Hepatocyte (in vitro differentiated cells): Measurements from ENCODE around the gene APBA3. TPM values are rescaled to one million over a fixed set of nuclear protein-coding genes. Genes with fewer than 3 reads are reported as not detected.

Experiments
- DNase-seq: peaks from one replicate; pipeline ENCODE4 v3.0.0-alpha.2; 2016; ENCODE audit warnings: low spot score
- H2AFZ ChIP-seq: fragments of 200-600 bp; sonication (generic); 2 replicates; pipeline ENCODE4 v1.6.0; 2016; ENCODE audit warnings: antibody characterized with exemption, mild to moderate bottlenecking
- H3K27ac ChIP-seq: fragments of 200-600 bp; sonication (generic); 2 replicates; pipeline ENCODE4 v1.5.1; 2016; ENCODE audit warnings: mild to moderate bottlenecking
- H3K27me3 ChIP-seq: fragments of 200-600 bp; sonication (generic); 2 replicates; pipeline ENCODE4 v1.6.1; 2016
- H3K36me3 ChIP-seq: fragments of 200-600 bp; sonication (generic); replicated peaks from 2 replicates; pipeline ENCODE4 v1.5.1; 2016; ENCODE audit warnings: low read depth; ENCODE audit not compliant: insufficient read depth
- H3K4me1 ChIP-seq: fragments of 200-600 bp; sonication (generic); 2 replicates; pipeline ENCODE4 v1.5.1; 2016; ENCODE audit warnings: mild to moderate bottlenecking, moderate library complexity; ENCODE audit not compliant: insufficient read depth
- H3K4me2 ChIP-seq: fragments of 200-600 bp; sonication (generic); 2 replicates; pipeline ENCODE4 v1.6.0; 2016
- H3K4me3 ChIP-seq: fragments of 200-600 bp; sonication (generic); 2 replicates; pipeline ENCODE4 v1.5.1; 2016; ENCODE audit warnings: mild to moderate bottlenecking
- H3K79me2 ChIP-seq: fragments of 200-600 bp; sonication (generic); 2 replicates; pipeline ENCODE4 v1.6.0; 2017; ENCODE audit warnings: mild to moderate bottlenecking
- H3K9me2 ChIP-seq: fragments of 200-600 bp; sonication (generic); replicated peaks from 2 replicates; pipeline ENCODE4 v1.6.0; 2017; ENCODE audit warnings: mild to moderate bottlenecking; ENCODE audit not compliant: insufficient read depth
- H3K9me3 ChIP-seq: fragments of 200-600 bp; sonication (generic); 2 replicates; pipeline ENCODE4 v1.5.1; 2016; ENCODE audit warnings: low read depth, mild to moderate bottlenecking
- H4K20me1 ChIP-seq: fragments of 200-600 bp; sonication (generic); 2 replicates; pipeline ENCODE4 v1.6.0; 2016; ENCODE audit warnings: mild to moderate bottlenecking; ENCODE audit not compliant: insufficient read depth, poor library complexity, severe bottlenecking
- EZH2 ChIP-seq: fragments of 200-600 bp; sonication (generic); IDR thresholded peaks from 2 replicates; pipeline ENCODE4 v1.6.1; 2016; ENCODE audit warnings: antibody characterized with exemption, mild to moderate bottlenecking, borderline replicate concordance
- EZH2phosphoT487 ChIP-seq: fragments of 200-600 bp; sonication (generic); IDR thresholded peaks from one replicate; pipeline ENCODE4 v1.6.1; 2018; ENCODE audit warnings: antibody characterized with exemption, mild to moderate bottlenecking, low read depth, moderate library complexity; ENCODE audit not compliant: unreplicated experiment, severe bottlenecking
- WGBS: methylation state at CpG from one replicate; pipeline ENCODE4 v1.1.6; 2016; ENCODE audit warnings: low lambda C conversion rate; ENCODE audit errors: missing lambda C conversion rate; 5-methylcytosine and 5-hydroxymethylcytosine counted together
- polyA plus RNA-seq: library from polyadenylated mRNA; unstranded; fragments of >200 nt; fragmentation: Nextera tagmentation; extraction: Ambion mirVana; gene quantifications from 2 replicates; pipeline ENCODE4 v1.2.1, GENCODE V29; 2016
- total RNA-seq: library from RNA; depleted of rRNA; stranded (reverse); fragments of >200 nt; gene quantifications from 2 replicates; pipeline ENCODE4 v1.2.3, GENCODE V29; 2014
- TF ChIP-seq, protein P1 (sequence below): fragments of 200-600 bp; sonication (generic); IDR thresholded peaks from 2 replicates; pipeline ENCODE4 v1.5.1; 2016; ENCODE audit warnings: antibody characterized with exemption, mild to moderate bottlenecking; ENCODE audit not compliant: poor library complexity

APBA3 gene
- total and polyA plus RNA-seq, 2 experiments from 2014 or later: 20.7 to 25.5 TPM

DNA sequence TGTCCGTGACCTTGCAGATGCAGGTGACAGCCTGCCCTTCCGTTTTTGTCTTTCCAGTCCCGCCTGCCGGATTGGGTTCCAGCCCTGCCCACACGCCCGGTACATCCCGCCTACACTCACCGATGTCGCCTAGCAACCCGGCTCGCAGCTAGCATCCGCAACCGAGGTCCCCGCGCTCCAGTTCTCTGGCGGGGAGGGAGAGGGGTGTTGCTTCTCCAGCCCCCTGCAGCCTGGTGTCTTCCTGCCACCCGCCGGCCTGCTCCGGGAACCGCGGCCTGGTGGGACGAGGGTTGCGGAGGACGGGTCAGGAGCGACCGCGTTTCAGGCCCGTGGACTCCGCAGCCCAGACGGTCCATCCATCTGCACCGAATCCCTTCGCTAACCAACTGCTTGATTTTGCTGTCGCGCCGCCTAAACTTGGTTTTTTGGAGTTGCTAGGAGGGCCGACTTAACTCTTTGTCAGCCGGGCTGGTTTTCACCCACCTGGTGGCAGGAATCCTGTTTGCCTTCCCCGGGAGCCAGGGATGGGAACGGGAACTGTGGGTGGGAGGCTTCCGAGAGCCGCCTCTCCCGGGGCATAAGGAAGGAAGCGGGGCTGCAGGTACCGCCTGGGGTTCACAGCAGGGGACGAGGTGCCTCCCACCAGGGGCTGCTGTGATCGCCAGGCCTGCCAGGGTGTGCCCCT lies 40.1 kb upstream of the APBA3 start:
- peak overlapping the region; percentile 75 for H3K4me2 ChIP-seq

DNA sequence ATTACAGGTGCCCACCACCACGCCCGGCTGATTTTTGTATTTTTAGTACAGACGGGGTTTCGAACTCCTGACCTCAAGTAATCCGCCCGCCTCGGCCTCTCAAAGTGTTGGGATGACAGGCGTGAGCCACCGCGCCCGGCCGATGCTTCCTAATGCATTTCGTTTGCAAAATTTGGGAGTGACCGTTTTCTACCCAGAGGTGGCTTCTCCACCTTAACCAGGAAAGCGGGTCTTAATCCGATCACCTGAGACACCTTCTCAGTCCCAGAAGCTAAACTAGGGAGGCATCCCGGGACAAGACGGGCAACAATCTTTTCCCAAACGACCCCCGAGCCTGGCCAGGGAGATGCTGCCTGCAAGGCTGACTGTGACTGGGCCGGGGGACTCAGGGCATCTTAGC lies 39.5 kb upstream of the APBA3 start:
- Histone ChIP-seq H2AFZ (no peak overlapping the region), H3K27ac (no peak overlapping the region), H3K9me3 (no peaks in the 10 kb centered on the region), H3K4me2 (peak overlapping the region; percentile 75), H4K20me1 (no peaks in the 10 kb centered on the region), H3K9me2 (no peaks in the 10 kb centered on the region), H3K27me3 (peaks cover 35% of the 10 kb centered on the region), H3K79me2 (no peaks in the 10 kb centered on the region), H3K4me1 (no peaks in the 10 kb centered on the region), H3K4me3 (no peak overlapping the region), H3K36me3 (no peaks in the 10 kb centered on the region)
- no peak for DNase-seq
- TF ChIP-seq EZH2 (no peak), EZH2phosphoT487 (no peak)
- TF ChIP-seq, protein P1, sequence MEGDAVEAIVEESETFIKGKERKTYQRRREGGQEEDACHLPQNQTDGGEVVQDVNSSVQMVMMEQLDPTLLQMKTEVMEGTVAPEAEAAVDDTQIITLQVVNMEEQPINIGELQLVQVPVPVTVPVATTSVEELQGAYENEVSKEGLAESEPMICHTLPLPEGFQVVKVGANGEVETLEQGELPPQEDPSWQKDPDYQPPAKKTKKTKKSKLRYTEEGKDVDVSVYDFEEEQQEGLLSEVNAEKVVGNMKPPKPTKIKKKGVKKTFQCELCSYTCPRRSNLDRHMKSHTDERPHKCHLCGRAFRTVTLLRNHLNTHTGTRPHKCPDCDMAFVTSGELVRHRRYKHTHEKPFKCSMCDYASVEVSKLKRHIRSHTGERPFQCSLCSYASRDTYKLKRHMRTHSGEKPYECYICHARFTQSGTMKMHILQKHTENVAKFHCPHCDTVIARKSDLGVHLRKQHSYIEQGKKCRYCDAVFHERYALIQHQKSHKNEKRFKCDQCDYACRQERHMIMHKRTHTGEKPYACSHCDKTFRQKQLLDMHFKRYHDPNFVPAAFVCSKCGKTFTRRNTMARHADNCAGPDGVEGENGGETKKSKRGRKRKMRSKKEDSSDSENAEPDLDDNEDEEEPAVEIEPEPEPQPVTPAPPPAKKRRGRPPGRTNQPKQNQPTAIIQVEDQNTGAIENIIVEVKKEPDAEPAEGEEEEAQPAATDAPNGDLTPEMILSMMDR: no peak
- WGBS: 55% methylated on average over 21 of the region's 21 CpGs

More for the DNA sequence above, 40.1 kb upstream of the APBA3 start:
- H3K4me1 ChIP-seq: no peaks in the 10 kb centered on the region
- H4K20me1 ChIP-seq: no peaks in the 10 kb centered on the region
- H3K9me3 ChIP-seq: no peaks in the 10 kb centered on the region
- H2AFZ ChIP-seq: no peak overlapping the region
- no peaks in the 10 kb centered on the region for H3K36me3 ChIP-seq
- H3K27ac ChIP-seq: no peak overlapping the region
- DNase-seq: no peak
- WGBS: 6% methylated on average over 46 of the region's 46 CpGs
- H3K4me3 ChIP-seq: no peak overlapping the region
- H3K27me3 ChIP-seq: peaks cover 35% of the 10 kb centered on the region
- no peaks in the 10 kb centered on the region for H3K9me2 ChIP-seq
- no peaks in the 10 kb centered on the region for H3K79me2 ChIP-seq
- no peak for TF ChIP-seq EZH2phosphoT487
- TF ChIP-seq EZH2: peak; percentile 78
- TF ChIP-seq, protein P1: peak; percentile 20

GRCh38 chr19:3798137-3798536 lies 36.6 kb upstream of the APBA3 start:
- Histone ChIP-seq H3K36me3 (no peaks in the 10 kb centered on the region), H3K9me2 (no peaks in the 10 kb centered on the region), H2AFZ (no peak overlapping the region), H3K4me1 (no peaks in the 10 kb centered on the region), H3K4me2 (no peak overlapping the region), H4K20me1 (no peaks in the 10 kb centered on the region), H3K79me2 (no peaks in the 10 kb centered on the region), H3K27me3 (peaks cover 35% of the 10 kb centered on the region), H3K9me3 (no peaks in the 10 kb centered on the region), H3K27ac (no peak overlapping the region), H3K4me3 (no peak overlapping the region)
- TF ChIP-seq EZH2phosphoT487: no peak
- TF ChIP-seq, protein P1: no peak
- no peak for TF ChIP-seq EZH2
- DNase-seq: no peak
- WGBS: 71% methylated on average over 6 of the region's 6 CpGs
